ENCODE results near the gene RBBP8NL.

RBBP8NL gene, protein sequence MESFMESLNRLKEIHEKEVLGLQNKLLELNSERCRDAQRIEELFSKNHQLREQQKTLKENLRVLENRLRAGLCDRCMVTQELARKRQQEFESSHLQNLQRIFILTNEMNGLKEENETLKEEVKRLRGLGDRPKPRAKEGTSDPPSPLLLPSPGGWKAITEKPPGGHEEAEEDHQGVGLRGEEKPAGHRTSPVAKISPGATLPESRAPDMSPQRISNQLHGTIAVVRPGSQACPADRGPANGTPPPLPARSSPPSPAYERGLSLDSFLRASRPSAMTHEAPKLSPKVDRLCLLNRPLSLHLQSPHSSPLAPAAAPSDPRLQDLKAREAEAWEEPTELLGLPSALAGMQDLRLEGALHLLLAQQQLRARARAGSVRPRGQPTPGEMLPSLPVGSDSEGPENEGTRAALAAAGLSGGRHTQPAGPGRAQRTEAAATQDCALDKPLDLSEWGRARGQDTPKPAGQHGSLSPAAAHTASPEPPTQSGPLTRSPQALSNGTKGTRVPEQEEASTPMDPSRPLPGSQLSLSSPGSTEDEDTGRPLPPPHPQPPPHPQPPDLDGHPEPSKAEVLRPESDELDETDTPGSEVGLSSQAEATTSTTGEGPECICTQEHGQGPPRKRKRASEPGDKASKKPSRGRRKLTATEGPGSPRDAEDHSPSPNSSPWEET

DNA sequence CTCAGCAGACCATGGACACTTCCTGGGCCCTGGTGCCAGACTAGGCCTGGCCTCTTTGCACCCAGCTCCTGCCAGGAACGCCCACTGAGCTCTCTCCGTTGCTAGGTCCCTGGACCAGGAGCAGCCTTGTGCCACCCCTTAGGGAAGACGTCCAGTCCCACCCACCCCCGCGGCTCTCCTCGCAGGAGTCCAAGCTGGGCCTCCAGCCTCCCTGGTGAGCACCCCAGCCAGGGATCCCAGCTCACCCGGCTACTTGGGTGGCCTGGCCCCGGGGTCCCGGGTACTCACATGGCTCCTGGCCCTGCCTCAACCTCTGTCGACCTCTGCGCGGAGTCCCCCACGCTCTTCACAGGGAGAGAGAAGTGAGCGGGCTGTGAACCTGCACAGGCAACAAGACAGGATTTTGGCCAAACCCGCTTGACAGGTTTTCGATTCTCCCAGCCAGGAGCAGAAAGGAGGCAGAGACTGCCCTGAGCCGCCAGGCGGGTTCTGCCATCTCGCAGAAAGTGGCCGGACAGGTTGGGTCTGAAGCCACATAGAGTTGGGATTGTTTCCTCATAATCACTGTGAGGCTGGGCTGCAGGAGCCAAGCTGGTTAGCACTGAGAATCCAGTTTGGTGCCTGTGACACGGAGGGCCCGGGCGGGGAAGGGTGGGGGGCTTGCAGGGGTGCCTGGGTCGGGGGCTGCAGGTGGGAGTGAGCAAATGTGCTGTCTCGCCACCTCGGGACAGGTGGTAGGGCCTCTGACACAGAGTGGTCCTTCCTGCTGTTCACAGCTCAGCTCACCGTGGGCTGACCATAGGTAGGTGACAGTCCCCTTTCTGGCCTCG lies at the start of gene RBBP8NL:
Gene RBBP8NL, minus strand, starts transcription at position 368 of the 830 bp plus-strand sequence. CDS start 7,892 bp downstream, outside the sequence.
- DNase-seq, result no peak

DNA sequence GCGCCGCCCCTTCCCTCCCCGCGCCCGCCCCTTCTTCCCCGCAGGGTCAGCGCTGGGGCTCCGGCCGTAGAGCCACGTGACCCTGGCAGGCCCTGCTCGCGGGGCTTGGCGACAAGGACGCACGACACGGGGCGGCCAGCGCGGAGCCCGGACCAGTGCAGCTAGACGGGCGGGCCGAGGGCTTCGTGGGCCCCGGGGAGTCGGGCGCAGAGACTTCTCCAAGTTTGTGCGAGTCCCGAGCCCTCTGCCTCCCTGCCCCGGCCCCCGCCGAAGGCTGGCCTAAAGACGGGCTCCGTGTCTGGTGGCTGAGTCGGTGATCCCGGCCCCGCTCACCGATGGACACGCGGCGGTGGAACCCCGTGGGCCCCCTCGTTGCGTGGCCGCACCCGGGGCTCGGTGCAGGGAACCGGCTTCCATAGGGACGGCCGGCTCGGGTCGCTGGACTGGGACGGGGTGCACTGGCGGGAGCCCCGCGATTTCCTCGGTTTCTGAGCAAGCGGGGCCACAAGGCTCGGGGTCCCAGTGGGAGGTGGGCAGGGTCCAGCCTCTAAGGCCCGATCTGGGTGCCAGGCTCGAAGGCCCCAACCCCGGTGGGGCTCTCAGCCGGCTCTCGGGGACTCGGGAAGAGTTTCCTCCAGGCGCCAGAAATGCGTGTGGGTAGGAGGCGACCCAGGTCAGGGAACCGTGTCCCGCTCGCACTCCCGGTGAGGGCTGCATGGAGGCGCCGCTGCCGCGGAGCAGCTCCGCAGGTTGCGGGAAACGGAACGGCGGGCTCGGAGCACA lies 48.9 kb upstream of the RBBP8NL start:
- DNase-seq, result no peak

DNA sequence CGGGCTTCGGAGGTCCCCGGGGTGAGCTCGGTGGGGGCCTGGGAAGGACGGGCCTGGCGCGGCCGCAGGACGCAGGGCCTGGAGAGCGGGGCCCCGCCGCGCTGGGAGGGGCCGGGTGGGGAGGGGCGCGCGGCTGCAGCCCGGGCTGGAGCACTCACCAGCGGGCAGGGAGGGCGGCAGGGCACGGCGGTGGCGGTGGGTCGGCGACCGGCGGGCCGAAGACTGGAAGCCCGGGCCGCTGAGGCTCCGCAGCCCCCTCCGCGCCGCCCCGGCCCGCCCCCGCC lies 48.4 kb upstream of the RBBP8NL start, which contains the start of gene GATA5:
Gene GATA5, minus strand, starts transcription at position 224 of the 284 bp plus-strand sequence. CDS start 474 bp downstream, outside the sequence.
- DNase-seq, result no peak

- DNase-seq, result no peak
Measured at GRCh38 chr20:62475027-62475771, 47.9 kb upstream of the RBBP8NL start.

DNA sequence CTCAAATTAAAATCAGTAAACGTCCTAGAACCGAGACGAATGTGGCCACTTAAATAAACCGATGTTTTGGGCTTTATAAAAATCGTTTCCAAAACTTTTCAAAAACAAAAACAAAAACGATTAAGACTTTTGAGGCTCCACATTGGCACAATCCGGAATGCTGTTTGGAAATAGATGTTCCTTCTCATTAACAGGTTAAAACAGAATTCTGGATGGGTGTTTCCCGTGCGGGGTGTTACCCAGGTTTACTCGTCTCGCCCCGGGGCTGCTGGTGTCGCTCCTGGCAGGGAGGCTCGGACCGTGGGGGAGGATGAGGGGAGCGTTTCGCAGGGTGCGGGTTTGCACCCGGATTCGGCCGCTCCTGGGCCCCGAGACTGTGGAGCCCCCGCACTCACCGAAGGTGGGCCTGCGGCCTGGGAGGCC lies 47.3 kb upstream of the RBBP8NL start:
- DNase-seq, result no peak

DNA sequence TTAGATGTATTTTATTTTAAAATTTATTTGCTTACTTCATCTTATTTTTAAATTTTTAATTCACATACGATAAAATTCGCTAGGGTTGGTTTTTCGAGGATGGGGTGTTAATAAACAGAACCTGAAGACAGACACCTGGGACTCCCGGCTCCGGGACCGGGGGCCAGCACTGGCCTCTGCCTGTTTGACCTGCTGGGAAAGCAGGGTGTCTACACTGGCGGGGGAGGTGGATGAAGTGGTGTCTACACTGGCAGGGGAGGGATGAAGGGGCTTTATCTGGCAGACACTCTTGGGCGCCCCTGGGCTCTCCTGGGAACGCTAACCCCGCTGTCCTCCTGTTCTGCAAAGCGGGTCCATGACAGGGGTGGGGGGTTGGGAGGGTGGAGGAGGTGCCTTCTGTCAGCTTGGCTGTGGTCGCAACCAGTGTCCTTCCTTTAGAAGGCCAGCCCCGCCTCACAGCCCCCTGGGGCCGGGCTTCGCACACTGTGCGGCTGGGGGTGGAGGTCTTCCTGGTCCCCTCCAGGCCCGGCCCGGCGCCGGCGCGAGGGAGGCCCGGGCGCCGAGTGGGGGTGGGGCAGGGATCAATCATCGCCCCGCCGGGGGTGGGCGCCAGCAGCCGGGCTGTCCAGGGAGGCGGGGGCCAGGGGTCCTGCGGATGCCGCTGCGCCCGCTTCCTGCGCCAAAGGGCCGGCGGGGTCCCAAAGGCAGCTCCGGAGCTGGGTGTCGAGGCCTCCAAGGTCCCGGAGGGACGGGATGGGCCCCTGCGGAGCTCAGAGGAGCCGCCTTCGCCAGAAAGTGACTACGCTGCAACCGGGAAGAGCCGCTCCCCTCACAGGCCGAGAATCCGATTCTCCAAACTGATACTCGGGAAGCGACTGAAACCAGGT lies 46.6 kb upstream of the RBBP8NL start:
- no peak for DNase-seq

DNA sequence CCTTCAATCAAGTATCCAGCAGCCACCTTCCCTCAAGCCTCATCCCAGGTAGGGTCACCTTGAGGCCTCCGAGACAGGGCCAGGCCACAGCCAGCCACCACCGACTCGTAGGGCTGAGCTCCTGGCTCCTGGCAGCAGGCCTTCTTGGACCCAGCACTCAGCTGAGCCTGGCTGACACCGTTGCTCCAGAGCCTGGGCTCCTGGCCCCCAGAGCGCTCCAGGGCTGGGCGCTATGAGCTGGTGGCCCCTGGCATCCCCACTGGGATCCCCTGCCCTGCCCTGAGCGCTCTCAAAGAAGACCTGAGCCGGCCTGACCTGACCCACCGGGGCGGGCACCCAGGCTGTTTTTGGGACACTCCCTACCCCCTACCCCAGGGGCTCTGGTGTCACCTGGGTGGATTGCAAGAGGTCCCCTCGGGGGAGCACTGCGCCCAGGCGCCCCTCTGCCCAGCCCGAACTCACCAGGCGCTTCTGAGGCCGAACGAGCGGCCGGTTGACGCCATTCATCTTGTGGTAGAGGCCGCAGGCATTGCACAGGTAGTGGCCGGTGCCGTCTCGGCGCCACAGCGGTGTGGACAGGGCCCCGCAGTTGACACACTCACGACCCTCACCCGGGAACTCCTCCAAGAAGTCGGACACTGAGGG lies 45.7 kb upstream of the RBBP8NL start:
- DNase-seq, result no peak

DNA sequence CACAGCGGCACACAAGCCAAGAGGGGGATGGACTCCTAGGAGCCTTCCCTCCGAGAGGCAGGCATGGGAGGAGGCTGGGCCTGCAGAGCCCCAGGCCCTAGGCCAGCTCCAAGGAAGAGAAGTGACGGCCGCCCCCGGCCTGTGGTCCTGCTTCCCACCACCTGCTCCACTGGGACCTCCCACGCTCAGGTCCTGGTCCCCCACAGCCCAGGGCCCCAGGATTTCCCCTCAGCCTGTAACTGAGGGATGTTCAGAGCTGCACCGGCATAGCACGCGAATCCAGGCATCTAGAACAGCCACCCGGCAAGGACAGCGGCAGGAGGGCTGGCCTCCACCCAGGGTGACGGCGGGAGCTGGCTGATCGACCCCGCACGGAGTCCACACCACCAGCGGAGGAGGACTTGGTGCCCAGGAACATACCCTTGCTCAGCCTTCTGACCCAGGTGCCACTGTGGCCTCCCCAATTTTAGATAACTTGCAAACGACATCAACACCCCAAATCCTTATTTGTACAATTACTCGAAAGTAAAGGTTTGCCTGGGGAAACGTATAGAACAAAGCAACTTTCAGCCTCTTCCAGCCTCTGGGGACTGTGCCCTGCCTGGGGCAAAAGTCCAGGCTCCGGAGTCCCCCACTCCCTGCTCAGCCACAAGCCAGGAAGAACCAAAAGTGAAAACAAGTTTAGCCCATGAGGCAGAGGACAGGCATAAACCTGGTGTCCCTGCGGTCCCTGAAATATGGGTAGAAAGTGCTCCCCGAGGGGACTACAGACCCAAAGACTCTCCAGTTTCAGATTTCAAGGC lies 45.0 kb upstream of the RBBP8NL start:
- DNase-seq, result no peak

DNA sequence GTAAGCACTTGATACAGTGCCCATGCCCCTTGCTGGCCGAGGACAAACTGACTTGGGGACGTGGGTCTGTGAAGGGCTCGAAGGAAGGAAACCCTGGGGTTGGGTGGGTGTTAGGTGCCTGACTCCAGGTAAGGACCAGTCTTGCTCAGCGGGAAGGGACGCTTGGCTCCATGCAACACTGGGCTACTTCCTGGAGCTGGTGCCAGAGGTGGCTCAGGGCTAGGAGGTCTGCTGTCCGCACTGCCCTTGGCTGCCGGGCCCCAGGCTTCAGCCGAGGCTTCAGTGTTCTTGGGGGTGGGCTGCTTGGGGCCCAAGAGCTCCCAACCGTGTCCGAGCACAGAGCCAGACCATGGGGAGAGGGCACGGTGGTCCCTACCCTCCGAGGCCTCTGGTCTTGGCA lies 43.1 kb upstream of the RBBP8NL start:
- no peak for DNase-seq

GRCh38 chr20:62470001-62470400 lies 42.7 kb upstream of the RBBP8NL start:
- DNase-seq, result no peak

DNA sequence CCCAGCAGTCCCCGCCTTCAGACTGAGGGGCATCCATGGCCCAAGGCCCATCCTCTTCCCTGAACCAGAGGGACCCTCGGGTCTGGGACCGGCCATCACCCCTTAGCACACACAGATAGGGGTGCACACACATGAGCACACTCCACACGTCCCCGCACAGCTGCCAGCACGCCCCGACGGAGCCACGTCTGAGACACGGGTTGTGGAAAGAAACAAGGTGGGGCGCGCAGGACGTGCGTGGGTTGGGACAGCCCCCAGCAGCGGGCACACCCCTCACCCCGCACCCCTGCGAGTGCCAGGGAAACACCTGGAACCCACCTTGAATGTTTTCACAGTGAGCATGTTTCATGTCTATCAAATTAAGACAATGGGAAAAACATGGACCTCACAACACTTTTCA lies 42.0 kb upstream of the RBBP8NL start:
- no peak for DNase-seq

GRCh38 chr20:62466806-62467537 lies 39.6 kb upstream of the RBBP8NL start:
- no peak for DNase-seq

DNA sequence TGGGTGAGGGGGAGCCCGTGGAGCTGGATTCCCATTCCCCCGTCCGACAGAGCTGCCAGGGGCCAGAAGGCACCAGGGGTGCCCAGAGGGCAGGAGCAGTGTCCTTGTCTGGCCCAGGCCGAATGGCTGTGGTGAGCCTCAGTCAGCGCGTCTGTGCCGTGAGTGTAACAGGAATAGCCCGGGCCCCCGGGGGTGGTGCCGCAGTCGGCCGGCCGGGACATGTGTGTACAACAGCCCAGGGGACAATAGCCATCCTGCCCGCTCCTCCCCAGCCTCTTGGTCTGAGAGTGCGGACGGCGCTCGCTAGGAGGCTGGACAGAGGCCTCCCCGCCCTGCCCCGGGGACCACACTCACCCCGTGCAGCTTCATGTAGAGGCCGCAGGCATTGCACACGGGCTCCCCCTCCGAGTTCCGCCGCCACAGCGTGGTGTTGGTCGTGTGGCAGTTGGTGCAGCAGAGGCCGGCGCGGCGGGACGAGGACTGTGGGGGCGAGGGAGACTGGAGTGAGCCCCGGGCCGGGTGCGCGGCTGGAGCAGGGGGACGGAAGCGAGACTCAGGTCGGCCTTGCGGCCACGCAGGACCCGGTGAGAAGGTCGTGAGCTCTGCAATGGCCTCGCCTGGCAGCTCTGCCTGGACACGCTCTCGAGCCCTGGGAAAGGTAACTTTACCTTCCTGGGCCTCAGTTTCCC lies 38.9 kb upstream of the RBBP8NL start:
- no peak for DNase-seq

- DNase-seq, result no peak
Measured at GRCh38 chr20:62464990-62465389, 37.7 kb upstream of the RBBP8NL start.

DNA sequence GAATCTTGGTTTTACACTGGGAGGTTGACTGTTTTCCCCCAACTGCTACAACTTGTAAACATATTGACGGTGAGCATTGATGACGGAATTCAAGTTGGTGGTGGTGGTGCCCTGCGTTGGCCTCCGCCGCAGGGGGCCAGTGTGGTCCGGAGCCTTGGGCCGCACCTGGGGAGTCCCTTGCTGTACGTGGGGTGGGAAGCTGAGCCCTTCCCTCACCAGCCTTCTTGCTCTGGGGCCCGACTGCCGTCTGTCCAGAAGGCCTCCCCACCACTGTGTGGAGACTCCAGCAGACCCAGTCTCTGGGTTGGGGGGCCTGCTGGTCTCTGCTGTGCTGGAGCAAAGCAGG lies 37.1 kb upstream of the RBBP8NL start:
- no peak for DNase-seq

DNA sequence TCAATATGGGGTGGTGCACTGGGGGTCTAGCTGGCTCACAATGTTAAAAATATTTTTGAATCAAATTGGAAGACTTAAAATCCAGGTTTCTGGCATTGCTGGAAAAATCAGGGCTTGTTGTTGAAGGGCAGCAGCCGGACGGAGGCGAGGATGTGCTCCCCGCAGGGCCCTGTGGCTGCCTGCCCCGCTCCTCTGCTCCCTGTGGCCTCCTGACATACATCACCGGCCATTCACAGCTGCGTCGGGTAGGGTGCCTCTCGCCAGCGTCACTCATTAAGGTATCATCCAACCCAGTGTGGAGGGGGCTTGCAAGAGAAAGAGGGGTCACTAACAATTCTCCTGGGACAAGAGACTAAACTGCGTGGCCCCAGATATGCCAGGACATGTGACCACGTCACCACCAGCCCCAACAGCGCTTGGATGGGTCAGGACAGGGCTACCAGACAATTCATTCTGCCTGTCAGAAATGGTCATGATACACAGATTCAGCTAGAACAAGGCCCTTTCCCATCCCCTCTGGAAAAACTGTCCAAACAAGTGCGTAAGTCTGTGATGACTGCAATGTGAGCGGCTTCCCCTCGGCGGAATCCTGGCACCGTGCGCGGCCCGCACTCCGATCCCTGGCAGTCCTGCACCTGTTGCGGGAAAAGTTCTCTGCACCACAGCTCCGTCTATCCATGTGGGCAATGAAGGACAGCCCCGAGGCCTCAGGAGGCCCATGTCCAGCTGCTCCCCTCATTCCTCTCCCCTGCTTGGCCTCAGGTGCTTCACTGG lies 36.5 kb upstream of the RBBP8NL start:
- no peak for DNase-seq

DNA sequence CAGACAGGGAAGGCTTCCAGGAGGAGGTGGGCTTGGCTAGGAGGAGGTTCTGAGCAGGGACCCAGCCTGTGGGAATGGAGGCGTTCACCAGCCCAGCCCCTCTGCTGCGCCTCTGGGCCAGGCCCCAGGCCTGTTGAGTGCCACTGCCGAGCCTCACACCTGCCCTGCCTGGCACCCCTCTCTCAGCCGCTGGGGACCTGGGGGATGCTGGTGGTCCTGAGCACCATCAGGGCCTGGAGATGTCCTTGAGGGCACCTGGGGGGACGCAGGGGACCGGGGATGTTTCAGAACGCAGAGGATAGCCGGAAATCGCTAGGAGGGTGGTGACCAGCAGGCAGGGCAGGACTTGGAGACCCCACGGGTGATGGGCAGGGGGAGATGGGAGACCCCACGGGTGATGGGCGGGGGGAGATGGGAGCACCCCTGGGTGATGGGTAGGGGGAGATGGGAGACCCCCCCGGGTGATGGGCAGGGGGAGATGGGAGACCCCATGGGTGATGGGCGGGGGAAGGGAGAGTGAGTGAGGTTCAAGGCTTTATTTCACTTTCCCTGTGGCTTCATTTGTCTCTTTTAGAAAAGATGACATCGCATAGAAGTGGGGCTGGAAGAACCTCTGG lies 35.7 kb upstream of the RBBP8NL start:
- DNase-seq, result no peak
